Hepatocyte (in vitro differentiated cells): ENCODE data around the gene PXMP2. TPM values are rescaled to one million over a fixed set of nuclear protein-coding genes. Genes with fewer than 3 reads are reported as not detected.

Source experiments
- DNase-seq: peaks from one replicate; pipeline ENCODE4 v3.0.0-alpha.2; 2016; ENCODE audit warnings: low spot score
- H2AFZ ChIP-seq: fragments of 200-600 bp; sonication (generic); 2 replicates; pipeline ENCODE4 v1.6.0; 2016; ENCODE audit warnings: antibody characterized with exemption, mild to moderate bottlenecking
- H3K27ac ChIP-seq: fragments of 200-600 bp; sonication (generic); 2 replicates; pipeline ENCODE4 v1.5.1; 2016; ENCODE audit warnings: mild to moderate bottlenecking
- H3K27me3 ChIP-seq: fragments of 200-600 bp; sonication (generic); 2 replicates; pipeline ENCODE4 v1.6.1; 2016
- H3K36me3 ChIP-seq: fragments of 200-600 bp; sonication (generic); replicated peaks from 2 replicates; pipeline ENCODE4 v1.5.1; 2016; ENCODE audit warnings: low read depth; ENCODE audit not compliant: insufficient read depth
- H3K4me1 ChIP-seq: fragments of 200-600 bp; sonication (generic); 2 replicates; pipeline ENCODE4 v1.5.1; 2016; ENCODE audit warnings: mild to moderate bottlenecking, moderate library complexity; ENCODE audit not compliant: insufficient read depth
- H3K4me2 ChIP-seq: fragments of 200-600 bp; sonication (generic); 2 replicates; pipeline ENCODE4 v1.6.0; 2016
- H3K4me3 ChIP-seq: fragments of 200-600 bp; sonication (generic); 2 replicates; pipeline ENCODE4 v1.5.1; 2016; ENCODE audit warnings: mild to moderate bottlenecking
- H3K79me2 ChIP-seq: fragments of 200-600 bp; sonication (generic); 2 replicates; pipeline ENCODE4 v1.6.0; 2017; ENCODE audit warnings: mild to moderate bottlenecking
- H3K9me2 ChIP-seq: fragments of 200-600 bp; sonication (generic); replicated peaks from 2 replicates; pipeline ENCODE4 v1.6.0; 2017; ENCODE audit warnings: mild to moderate bottlenecking; ENCODE audit not compliant: insufficient read depth
- H3K9me3 ChIP-seq: fragments of 200-600 bp; sonication (generic); 2 replicates; pipeline ENCODE4 v1.5.1; 2016; ENCODE audit warnings: low read depth, mild to moderate bottlenecking
- H4K20me1 ChIP-seq: fragments of 200-600 bp; sonication (generic); 2 replicates; pipeline ENCODE4 v1.6.0; 2016; ENCODE audit warnings: mild to moderate bottlenecking; ENCODE audit not compliant: insufficient read depth, poor library complexity, severe bottlenecking
- EZH2 ChIP-seq: fragments of 200-600 bp; sonication (generic); IDR thresholded peaks from 2 replicates; pipeline ENCODE4 v1.6.1; 2016; ENCODE audit warnings: antibody characterized with exemption, mild to moderate bottlenecking, borderline replicate concordance
- EZH2phosphoT487 ChIP-seq: fragments of 200-600 bp; sonication (generic); IDR thresholded peaks from one replicate; pipeline ENCODE4 v1.6.1; 2018; ENCODE audit warnings: antibody characterized with exemption, mild to moderate bottlenecking, low read depth, moderate library complexity; ENCODE audit not compliant: unreplicated experiment, severe bottlenecking
- WGBS: methylation state at CpG from one replicate; pipeline ENCODE4 v1.1.6; 2016; ENCODE audit warnings: low lambda C conversion rate; ENCODE audit errors: missing lambda C conversion rate; 5-methylcytosine and 5-hydroxymethylcytosine counted together
- polyA plus RNA-seq: library from polyadenylated mRNA; unstranded; fragments of >200 nt; fragmentation: Nextera tagmentation; extraction: Ambion mirVana; gene quantifications from 2 replicates; pipeline ENCODE4 v1.2.1, GENCODE V29; 2016
- total RNA-seq: library from RNA; depleted of rRNA; stranded (reverse); fragments of >200 nt; gene quantifications from 2 replicates; pipeline ENCODE4 v1.2.3, GENCODE V29; 2014
- TF ChIP-seq, protein P1 (sequence below): fragments of 200-600 bp; sonication (generic); IDR thresholded peaks from 2 replicates; pipeline ENCODE4 v1.5.1; 2016; ENCODE audit warnings: antibody characterized with exemption, mild to moderate bottlenecking; ENCODE audit not compliant: poor library complexity

The PXMP2 gene
- total and polyA plus RNA-seq, 2 experiments from 2014 or later = 61.8 to 82.7 TPM

DNA sequence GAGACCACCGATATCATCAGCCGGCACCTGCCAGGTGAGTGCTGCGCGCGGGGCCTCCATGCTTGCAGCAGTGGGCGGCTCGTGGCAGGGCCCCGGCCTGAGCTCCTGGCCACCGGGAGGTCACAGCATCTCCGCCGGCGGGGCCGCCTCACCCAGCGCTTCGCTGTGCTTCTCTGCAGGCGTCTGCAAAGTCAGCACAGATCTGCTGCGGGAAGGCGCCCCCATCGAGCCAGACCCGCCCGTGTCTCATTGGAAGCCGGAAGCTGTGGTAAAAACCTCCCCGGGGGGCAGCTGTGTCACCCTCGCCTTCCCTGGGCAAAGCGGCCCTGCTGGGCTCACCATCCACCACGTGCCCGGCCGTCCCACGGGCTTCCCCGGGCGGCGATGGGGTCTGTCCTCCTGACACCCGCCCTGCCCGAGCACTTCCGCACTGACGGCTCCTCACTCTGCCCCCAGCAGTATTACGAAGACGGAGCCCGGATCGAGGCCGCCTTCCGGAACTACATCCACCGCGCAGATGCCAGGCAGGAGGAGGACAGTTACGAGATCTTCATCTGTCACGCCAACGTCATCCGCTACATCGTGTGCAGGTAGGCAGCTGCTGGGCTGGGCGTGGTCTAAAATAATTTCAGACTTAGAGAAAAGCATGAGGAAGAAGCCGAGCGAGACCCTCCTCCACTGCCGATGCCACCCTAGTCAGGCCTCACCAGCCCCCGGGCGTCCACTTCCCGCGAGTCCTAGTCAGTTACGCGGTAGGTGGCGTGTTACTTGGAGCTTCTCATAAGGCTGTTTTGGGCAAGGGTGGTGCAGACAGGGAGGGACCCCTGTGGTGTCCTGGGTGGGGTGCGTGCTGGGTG is 30.4 kb downstream of the PXMP2 start:
- no peak for TF ChIP-seq EZH2
- no peak for TF ChIP-seq EZH2phosphoT487
- TF ChIP-seq, protein P1, sequence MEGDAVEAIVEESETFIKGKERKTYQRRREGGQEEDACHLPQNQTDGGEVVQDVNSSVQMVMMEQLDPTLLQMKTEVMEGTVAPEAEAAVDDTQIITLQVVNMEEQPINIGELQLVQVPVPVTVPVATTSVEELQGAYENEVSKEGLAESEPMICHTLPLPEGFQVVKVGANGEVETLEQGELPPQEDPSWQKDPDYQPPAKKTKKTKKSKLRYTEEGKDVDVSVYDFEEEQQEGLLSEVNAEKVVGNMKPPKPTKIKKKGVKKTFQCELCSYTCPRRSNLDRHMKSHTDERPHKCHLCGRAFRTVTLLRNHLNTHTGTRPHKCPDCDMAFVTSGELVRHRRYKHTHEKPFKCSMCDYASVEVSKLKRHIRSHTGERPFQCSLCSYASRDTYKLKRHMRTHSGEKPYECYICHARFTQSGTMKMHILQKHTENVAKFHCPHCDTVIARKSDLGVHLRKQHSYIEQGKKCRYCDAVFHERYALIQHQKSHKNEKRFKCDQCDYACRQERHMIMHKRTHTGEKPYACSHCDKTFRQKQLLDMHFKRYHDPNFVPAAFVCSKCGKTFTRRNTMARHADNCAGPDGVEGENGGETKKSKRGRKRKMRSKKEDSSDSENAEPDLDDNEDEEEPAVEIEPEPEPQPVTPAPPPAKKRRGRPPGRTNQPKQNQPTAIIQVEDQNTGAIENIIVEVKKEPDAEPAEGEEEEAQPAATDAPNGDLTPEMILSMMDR = no peak
- Histone ChIP-seq H3K9me2 (no peaks in the 10 kb centered on the region), H3K27me3 (no peaks in the 10 kb centered on the region), H4K20me1 (no peaks in the 10 kb centered on the region), H3K79me2 (peaks cover 20% of the 10 kb centered on the region), H3K27ac (no peak overlapping the region), H2AFZ (no peak overlapping the region), H3K4me1 (no peaks in the 10 kb centered on the region), H3K4me2 (no peak overlapping the region), H3K4me3 (no peak overlapping the region), H3K9me3 (no peaks in the 10 kb centered on the region), H3K36me3 (no peaks in the 10 kb centered on the region)
- no peak for DNase-seq
- 95% methylated on average over 56 of the region's 61 CpGs for WGBS

GRCh38 chr12:132718644-132719043 is 31.3 kb downstream of the PXMP2 start:
- Histone ChIP-seq H3K27ac (no peak overlapping the region), H3K27me3 (no peaks in the 10 kb centered on the region), H3K4me3 (no peak overlapping the region), H3K79me2 (peaks cover 11% of the 10 kb centered on the region), H4K20me1 (no peaks in the 10 kb centered on the region), H2AFZ (no peak overlapping the region), H3K9me3 (no peaks in the 10 kb centered on the region), H3K9me2 (no peaks in the 10 kb centered on the region), H3K4me1 (no peaks in the 10 kb centered on the region), H3K4me2 (no peak overlapping the region), H3K36me3 (no peaks in the 10 kb centered on the region)
- TF ChIP-seq EZH2phosphoT487 = no peak
- no peak for TF ChIP-seq EZH2
- TF ChIP-seq, protein P1 = no peak
- 97% methylated on average over 15 of the region's 21 CpGs for WGBS
- no peak for DNase-seq

DNA sequence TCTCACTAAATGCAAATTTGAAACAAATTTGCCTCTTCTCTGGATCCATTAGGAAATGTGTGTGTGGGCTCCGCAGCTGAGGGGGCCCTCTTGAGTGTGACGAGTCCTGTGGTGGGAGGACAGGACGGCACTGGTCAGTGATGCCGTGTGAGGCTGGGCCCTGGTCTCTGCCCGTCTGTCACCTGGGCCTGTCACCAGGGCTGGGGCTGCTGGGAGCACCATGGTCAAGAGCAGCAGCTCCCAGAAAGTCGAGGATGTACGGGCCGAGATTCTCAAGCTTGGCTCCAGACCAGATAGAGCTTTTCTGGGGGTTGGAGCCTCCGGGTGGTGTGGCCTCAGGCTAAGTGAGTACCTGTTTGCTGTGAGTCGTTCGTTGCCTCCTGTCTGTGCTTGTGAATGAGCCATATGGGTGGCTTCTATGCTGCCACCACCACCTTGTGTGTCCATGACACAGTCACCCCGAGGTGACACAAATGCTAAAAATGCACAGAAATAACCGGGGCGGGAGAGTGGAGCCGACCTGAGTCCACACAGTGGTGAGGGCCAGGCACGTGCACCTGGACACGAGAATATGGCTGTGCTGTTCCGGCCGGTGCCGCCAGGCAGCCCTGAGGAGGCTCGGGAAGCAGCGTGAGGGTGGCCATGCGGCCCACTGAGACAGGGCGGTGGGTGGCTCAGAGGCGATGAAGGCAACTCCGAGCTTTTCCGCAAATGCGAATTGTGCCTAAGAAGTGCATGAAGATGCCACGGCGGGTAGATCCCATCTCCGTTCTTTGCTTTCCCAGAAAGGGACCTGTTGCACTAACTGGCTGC is 32.0 kb downstream of the PXMP2 start:
- Histone ChIP-seq H3K4me1 (no peaks in the 10 kb centered on the region), H4K20me1 (no peaks in the 10 kb centered on the region), H3K4me3 (no peak overlapping the region), H3K9me2 (no peaks in the 10 kb centered on the region), H3K4me2 (no peak overlapping the region), H3K79me2 (peaks cover 4% of the 10 kb centered on the region), H2AFZ (no peak overlapping the region), H3K36me3 (no peaks in the 10 kb centered on the region), H3K27ac (no peak overlapping the region), H3K27me3 (no peaks in the 10 kb centered on the region), H3K9me3 (no peaks in the 10 kb centered on the region)
- no peak for TF ChIP-seq EZH2phosphoT487
- no peak for TF ChIP-seq EZH2
- TF ChIP-seq, protein P1 = no peak
- WGBS = 95% methylated on average over 31 of the region's 31 CpGs
- DNase-seq = no peak
